IPS-18a (cell line): ENCODE data around the gene HNRNPR.
A peak's percentile ranks its signal among the peaks of the same experiment; 100 is the strongest.

Experiments used
- H3K27ac ChIP-seq: one replicate; pipeline ENCODE4 v1.5.1; 2013; ENCODE audit warnings: low read length
- H3K27me3 ChIP-seq: one replicate; pipeline ENCODE4 v1.6.1; 2013; ENCODE audit warnings: mild to moderate bottlenecking, low read length; ENCODE audit not compliant: control insufficient read depth, insufficient read depth
- H3K36me3 ChIP-seq: one replicate; pipeline ENCODE4 v1.6.1; 2013; ENCODE audit warnings: low read depth, low read length; ENCODE audit not compliant: control insufficient read depth
- H3K4me1 ChIP-seq: one replicate; pipeline ENCODE4 v1.6.1; 2013; ENCODE audit warnings: low read depth, low read length; ENCODE audit not compliant: control insufficient read depth
- H3K4me3 ChIP-seq: one replicate; pipeline ENCODE4 v1.5.1; 2013; ENCODE audit warnings: low read length
- H3K9ac ChIP-seq: one replicate; pipeline ENCODE4 v1.6.1; 2013; ENCODE audit warnings: mild to moderate bottlenecking, low read length, moderate library complexity
- H3K9me3 ChIP-seq: one replicate; pipeline ENCODE4 v1.6.1; 2013; ENCODE audit warnings: low read depth, low read length; ENCODE audit not compliant: control insufficient read depth

Gene HNRNPR

DNA sequence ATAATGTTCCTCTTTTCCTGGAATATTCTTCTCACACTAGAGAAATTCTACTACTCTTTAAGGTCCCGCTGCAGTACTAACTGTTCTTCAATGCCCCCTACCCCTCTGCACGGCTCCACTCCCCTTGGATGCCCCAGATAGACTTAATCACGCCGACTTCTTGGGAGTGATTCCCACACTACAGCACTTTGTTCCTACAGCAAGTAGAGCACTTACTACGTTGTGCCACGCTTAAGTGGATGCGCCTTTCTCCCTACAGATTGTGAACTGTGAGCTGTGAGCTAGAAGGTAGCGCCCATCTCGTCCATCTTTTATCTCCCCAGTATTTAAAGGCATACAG lies 23.3 kb upstream of the HNRNPR start:
- H3K4me3 ChIP-seq: peak overlapping the region; percentile 97
- H3K4me1 ChIP-seq: peaks cover 17% of the 10 kb centered on the region
- H3K27ac ChIP-seq: no peak overlapping the region
- H3K9ac ChIP-seq: no peak overlapping the region
- peaks cover 86% of the 10 kb centered on the region for H3K27me3 ChIP-seq
- H3K9me3 ChIP-seq: peaks cover 7% of the 10 kb centered on the region
- H3K36me3 ChIP-seq: peaks cover under 1% of the 10 kb centered on the region

DNA sequence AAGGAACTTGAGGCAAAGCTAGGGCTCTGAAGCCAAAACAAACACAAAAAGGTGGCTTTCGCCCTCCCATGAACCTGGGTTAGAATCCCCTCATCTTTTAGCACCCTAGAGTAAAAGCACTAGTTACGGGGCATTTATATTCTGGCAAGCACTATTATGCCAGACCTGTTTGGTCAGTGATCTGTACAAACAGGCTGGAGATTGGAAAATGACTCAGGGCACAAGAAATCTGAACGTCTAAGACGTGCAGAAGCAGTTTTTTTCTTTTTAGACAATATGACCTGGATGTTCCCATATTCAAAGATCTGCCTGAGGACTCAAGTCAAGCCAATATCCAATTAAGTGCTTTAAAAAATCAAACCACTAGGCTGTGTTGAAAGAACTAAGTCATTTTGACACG lies 22.5 kb upstream of the HNRNPR start:
- Histone ChIP-seq H3K9ac (no peak overlapping the region), H3K36me3 (peaks cover 3% of the 10 kb centered on the region), H3K4me1 (peaks cover 17% of the 10 kb centered on the region), H3K9me3 (peaks cover 16% of the 10 kb centered on the region), H3K27ac (no peak overlapping the region), H3K27me3 (peaks cover 86% of the 10 kb centered on the region), H3K4me3 (no peak overlapping the region)

DNA sequence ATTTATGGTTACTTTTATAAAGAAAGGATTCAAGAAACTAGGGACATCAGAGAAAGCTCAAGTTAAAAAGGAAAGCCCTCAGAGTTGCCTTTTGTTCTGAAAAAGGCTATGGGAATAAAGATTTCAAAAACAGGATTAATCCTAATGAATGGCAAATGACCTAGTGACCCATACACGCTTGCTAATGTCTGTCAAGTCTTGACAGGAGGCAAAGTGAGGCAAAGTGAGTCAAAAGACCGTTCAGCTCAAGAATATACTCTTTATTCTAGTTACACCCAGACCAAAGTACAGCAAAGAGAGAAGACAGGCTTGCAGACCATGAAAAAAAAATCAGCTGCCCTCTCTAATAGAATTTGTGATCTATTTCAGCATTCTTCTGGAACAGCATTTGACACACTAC lies 22.1 kb upstream of the HNRNPR start:
- H3K4me3 ChIP-seq: no peak overlapping the region

DNA sequence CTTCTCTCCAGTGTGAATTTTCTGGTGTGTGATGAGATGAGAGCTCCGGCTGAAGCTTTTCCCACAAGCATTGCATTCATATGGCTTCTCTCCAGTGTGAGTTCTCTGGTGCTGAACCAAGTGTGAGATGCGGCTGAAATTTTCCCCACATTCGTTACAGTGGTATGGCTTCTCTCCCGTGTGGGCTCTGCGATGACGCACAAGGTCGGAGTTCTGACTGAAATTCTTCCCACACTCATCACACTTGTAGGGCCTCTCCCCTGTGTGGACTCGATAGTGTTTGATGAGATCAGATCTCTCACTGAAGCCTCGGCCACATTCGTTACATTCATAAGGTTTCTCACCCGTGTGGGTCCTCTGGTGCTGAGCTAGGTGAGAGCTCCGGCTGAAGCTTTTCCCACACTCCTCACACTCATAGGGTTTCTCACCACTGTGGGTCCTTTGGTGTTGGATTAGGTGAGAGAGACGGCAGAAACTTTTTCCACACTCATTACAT lies 18.2 kb upstream of the HNRNPR start:
- H3K27ac ChIP-seq: no peak overlapping the region
- no peaks in the 10 kb centered on the region for H3K4me1 ChIP-seq
- peaks cover 36% of the 10 kb centered on the region for H3K9me3 ChIP-seq
- H3K9ac ChIP-seq: no peak overlapping the region
- H3K4me3 ChIP-seq: no peak overlapping the region
- peaks cover 94% of the 10 kb centered on the region for H3K27me3 ChIP-seq
- H3K36me3 ChIP-seq: peaks cover 3% of the 10 kb centered on the region

More for the DNA sequence above, 22.1 kb upstream of the HNRNPR start:
- Histone ChIP-seq H3K9me3 (peaks cover 20% of the 10 kb centered on the region), H3K9ac (no peak overlapping the region), H3K36me3 (peaks cover 3% of the 10 kb centered on the region), H3K27me3 (peaks cover 86% of the 10 kb centered on the region), H3K27ac (no peak overlapping the region), H3K4me1 (peaks cover 14% of the 10 kb centered on the region)

DNA sequence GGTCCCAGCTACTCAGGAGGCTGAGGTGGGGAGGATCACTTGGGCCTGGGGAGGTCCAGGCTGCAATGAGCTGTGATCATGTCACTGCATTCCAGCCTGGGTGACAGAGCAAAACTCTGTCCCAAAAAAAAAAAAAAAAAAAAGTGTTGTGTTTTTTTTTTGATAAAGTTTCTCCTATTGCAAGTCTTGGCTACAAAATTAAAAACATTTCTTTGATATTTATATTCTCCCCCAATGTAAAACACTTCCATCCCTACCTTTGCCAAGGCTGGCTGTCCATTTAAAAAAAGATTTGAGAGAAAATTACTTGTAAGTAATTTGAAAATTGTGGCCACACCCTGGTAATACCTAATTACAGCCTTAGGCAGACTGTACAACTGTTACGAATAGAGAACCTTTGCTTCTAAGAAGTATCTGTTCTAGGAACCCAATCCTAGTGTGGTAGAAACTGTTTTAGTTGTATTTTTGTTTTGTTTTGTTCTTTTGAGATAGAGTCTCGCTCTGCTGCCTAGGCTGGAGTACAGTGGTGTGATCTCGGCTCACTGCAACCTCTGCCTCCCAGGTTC lies 14.3 kb upstream of the HNRNPR start:
- peaks cover 100% of the 10 kb centered on the region for H3K27me3 ChIP-seq
- H3K4me3 ChIP-seq: no peak overlapping the region
- no peaks in the 10 kb centered on the region for H3K4me1 ChIP-seq
- peaks cover 3% of the 10 kb centered on the region for H3K36me3 ChIP-seq
- H3K27ac ChIP-seq: no peak overlapping the region
- no peak overlapping the region for H3K9ac ChIP-seq
- H3K9me3 ChIP-seq: peaks cover 36% of the 10 kb centered on the region

DNA sequence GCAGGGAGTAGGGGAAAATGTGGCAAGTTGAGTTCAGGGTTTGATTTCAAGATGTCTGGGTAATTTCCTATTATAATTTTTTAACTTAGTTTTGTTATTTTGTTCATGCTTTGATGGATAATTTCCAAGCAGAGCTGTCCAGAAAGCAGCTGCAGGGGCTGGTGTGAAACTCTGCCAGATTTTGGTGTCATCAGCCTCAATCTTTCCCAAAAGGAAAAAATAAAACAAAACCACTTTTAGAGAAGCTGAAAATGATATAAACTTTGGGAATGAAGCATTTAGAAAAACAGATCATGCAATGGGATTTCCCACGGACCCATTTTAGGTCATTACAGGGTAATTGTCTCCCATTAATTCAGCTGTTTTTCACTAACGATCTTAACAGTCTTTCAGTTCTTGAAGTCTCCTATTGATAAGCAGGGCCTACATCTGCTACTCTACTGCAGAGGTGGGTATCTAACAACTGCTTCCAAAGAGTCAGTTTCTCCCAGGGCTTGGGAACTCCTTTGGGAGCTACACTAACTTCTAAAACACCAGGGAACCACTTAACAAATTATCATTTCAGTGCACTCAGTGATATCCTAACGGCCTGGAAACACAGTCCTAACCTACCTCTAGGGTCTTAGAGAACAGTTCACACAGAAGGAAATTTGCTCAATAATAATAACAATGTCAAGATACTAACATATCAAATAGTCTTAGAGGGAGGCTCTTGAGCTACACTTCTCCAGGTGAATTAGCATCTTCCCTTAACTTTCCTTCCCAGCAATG lies 13.2 kb upstream of the HNRNPR start:
- no peak overlapping the region for H3K9ac ChIP-seq
- peaks cover 28% of the 10 kb centered on the region for H3K9me3 ChIP-seq
- H3K4me1 ChIP-seq: no peaks in the 10 kb centered on the region
- no peak overlapping the region for H3K4me3 ChIP-seq
- peaks cover 2% of the 10 kb centered on the region for H3K36me3 ChIP-seq
- peaks cover 100% of the 10 kb centered on the region for H3K27me3 ChIP-seq
- H3K27ac ChIP-seq: no peak overlapping the region

DNA sequence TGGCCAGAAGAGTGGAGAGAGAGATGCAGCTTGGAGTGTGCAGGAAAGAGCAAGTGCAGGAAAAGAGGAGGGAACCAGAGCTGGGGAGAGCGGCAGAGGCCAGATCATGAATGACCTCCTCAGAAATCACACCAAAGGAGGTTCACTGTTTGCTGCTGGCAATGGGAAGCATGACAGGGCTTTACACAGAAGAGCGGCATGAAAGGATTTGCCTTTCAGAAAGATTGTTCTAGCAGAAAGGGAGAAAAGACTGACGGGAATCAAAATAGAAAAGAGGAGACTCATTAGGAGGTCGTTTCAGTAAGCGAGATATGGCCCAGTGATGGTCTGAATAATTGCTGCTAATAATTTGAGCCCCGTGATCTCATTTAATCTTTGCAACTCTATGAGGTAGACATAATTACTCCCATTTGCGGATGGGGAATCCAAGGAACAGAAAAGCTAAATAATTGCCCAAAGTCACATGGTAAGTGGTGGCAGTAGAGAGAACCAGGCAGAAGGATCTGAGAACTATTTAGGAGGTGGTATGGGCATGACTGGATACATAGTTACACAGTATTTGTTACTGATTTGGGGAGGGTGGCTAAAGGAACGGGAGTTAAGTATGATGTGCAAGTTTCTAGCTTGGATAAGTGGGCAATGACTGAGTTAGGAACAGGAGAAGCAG lies 12.5 kb upstream of the HNRNPR start:
- Histone ChIP-seq H3K9me3 (peaks cover 21% of the 10 kb centered on the region), H3K4me1 (no peaks in the 10 kb centered on the region), H3K9ac (no peak overlapping the region), H3K27ac (no peak overlapping the region), H3K36me3 (no peaks in the 10 kb centered on the region), H3K4me3 (no peak overlapping the region), H3K27me3 (peaks cover 100% of the 10 kb centered on the region)

DNA sequence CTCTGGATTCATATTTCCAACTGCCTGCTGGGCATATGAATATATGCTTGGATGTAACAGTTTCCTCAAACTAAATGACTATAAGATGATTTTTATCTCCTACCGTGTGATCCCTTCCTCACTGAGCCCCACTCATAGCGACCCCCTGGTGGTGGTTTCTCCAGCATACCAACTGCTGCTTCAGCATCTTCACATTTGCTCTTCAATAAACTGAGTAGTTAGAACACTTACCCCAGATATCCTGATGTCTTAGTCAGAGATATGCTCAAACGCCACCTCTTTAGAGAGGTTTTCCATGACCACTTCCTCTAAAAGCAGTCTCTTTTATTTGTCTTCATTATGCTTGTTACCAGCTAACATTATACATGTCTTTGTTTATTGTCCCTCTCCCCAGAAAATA lies 10.2 kb upstream of the HNRNPR start:
- H3K4me3 ChIP-seq: no peak overlapping the region
- no peak overlapping the region for H3K9ac ChIP-seq
- H3K27me3 ChIP-seq: peaks cover 100% of the 10 kb centered on the region
- no peaks in the 10 kb centered on the region for H3K9me3 ChIP-seq
- H3K27ac ChIP-seq: no peak overlapping the region
- no peaks in the 10 kb centered on the region for H3K36me3 ChIP-seq
- H3K4me1 ChIP-seq: no peaks in the 10 kb centered on the region

DNA sequence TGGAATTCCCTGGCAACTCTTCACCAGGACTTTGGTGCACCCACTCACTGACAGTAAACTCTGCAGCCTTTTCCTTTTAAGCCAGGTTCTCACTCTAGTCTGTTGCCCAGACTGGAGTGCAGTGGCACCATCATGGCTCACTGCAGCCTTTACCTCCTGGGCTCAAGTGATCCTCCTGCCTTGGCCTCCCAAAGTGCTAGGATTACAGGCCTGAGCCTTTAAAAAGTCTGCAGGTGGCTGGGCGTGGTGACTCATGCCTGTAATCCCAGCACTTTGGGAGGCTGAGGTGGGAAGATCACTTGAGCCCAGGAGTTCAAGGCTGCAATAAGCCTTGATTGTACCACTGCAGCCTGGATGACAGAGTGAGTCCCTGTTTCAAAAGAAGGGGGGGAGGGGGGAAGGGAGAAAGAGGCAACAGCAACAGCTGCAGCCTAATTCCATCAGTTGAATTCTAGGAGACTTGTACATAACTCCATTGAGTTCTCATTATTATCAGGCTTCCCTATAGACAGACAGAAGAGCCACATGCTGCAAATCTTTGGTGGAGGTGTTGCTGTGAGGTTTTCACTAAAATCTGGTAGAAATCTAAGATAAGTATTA lies 8.1 kb upstream of the HNRNPR start:
- Histone ChIP-seq H3K27me3 (peaks cover 100% of the 10 kb centered on the region), H3K9ac (no peak overlapping the region), H3K27ac (no peak overlapping the region), H3K4me3 (no peak overlapping the region), H3K36me3 (no peaks in the 10 kb centered on the region), H3K9me3 (no peaks in the 10 kb centered on the region), H3K4me1 (no peaks in the 10 kb centered on the region)

DNA sequence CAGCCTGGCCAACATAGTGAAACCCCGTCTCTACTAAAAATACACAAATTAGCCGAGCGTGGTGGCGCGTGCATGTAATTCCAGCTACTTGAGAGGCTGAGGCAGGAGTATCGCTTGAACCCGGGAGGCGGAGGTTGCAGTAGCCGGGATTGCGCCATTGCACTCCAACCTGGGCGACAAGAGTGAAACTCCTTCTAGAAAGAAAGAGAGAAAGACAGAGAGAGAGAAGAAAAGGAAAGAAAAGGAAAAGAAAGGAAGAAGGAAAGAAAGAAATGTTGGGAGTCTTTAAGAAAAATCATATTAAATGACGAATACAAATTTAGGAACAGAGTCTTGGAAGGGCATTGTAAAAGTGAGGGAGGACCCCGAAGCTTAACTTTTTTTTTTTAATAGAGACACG lies 1.8 kb upstream of the HNRNPR start:
- peaks cover 18% of the 10 kb centered on the region for H3K4me1 ChIP-seq
- H3K36me3 ChIP-seq: no peaks in the 10 kb centered on the region
- H3K9ac ChIP-seq: no peak overlapping the region
- peaks cover 55% of the 10 kb centered on the region for H3K27me3 ChIP-seq
- no peak overlapping the region for H3K4me3 ChIP-seq
- no peak overlapping the region for H3K27ac ChIP-seq
- no peaks in the 10 kb centered on the region for H3K9me3 ChIP-seq

DNA sequence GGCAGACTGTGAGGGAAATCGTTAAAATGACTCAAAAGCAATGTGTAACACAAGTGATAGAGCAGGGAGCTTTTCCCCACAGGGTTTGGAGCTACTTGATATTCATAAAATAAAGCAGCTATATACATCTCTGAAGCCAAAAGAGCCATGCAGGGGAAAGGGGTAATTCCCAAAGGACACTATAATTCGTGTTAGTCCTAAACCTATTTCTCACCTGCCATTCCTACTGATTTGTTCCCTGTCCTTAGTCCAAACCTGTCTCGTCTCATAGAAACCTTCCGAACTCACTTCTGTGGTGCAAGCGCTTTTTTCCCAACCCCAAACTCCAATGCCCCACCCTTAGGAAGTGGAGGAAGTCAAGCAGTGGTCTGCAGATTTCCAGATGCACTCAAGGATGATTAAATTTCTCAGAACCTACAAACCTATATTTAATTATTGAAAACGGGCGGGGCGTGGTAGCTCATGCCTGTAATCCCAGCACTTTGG lies 946 bp upstream of the HNRNPR start:
- H3K27ac ChIP-seq: peak overlapping the region; percentile 75
- peaks cover 25% of the 10 kb centered on the region for H3K4me1 ChIP-seq
- peaks cover 46% of the 10 kb centered on the region for H3K27me3 ChIP-seq
- H3K9ac ChIP-seq: peak overlapping the region; percentile 97
- no peaks in the 10 kb centered on the region for H3K36me3 ChIP-seq
- no peaks in the 10 kb centered on the region for H3K9me3 ChIP-seq
- peak overlapping the region; percentile 97 for H3K4me3 ChIP-seq
